ENCODE measurements around the gene BNIP5.

Gene BNIP5

DNA sequence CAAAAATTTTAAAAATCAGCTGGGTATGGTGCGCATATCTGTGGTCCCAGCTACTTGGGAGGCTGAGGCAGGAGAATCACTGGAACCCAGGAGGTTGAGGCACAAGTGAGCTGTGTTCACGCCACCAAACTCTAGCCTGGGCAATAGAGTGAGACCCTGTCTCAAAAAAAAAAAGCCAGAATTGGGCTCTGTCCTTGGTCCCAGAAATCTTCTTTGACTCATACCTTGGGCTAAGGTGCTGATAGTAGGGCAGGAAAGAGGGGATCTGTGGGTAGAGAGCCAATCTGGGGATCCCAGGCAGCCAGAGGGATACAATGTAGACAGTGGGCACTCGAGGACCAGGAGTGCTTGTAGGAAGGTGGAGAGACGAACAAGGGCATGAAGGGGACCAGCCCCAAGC, 37.5 kb upstream of the BNIP5 start:
- H3K36me3 ChIP-seq (ENCODE audit: insufficient read depth, insufficient read length, low read length), result no peaks in the 10 kb centered on the region
- H3K9me3 ChIP-seq (ENCODE audit: insufficient read depth, low read length), result no peaks in the 10 kb centered on the region
- TF ChIP-seq YY1 (IDR thresholded peaks at IDR 0.05; ENCODE audit: insufficient read depth, insufficient read length) (no peak), SUZ12 (IDR thresholded peaks at IDR 0.05; ENCODE audit: extremely low read depth, insufficient read depth, insufficient read length) (no peak), ZNF274 (IDR thresholded peaks at IDR 0.05; ENCODE audit: low read depth, low read length) (no peak)
- H3K27me3 ChIP-seq (ENCODE audit: insufficient read depth, insufficient read length), result no peaks in the 10 kb centered on the region
- peaks cover 6% of the 10 kb centered on the region for H3K4me1 ChIP-seq (ENCODE audit: insufficient read depth, insufficient read length)
- no peak for DNase-seq (ENCODE audit: low read depth, low spot score)
- no peak overlapping the region for H3K4me3 ChIP-seq (ENCODE audit: insufficient read length, low read depth)
- H3K9ac ChIP-seq (ENCODE audit: insufficient read length, low read depth), result no peak overlapping the region

DNA sequence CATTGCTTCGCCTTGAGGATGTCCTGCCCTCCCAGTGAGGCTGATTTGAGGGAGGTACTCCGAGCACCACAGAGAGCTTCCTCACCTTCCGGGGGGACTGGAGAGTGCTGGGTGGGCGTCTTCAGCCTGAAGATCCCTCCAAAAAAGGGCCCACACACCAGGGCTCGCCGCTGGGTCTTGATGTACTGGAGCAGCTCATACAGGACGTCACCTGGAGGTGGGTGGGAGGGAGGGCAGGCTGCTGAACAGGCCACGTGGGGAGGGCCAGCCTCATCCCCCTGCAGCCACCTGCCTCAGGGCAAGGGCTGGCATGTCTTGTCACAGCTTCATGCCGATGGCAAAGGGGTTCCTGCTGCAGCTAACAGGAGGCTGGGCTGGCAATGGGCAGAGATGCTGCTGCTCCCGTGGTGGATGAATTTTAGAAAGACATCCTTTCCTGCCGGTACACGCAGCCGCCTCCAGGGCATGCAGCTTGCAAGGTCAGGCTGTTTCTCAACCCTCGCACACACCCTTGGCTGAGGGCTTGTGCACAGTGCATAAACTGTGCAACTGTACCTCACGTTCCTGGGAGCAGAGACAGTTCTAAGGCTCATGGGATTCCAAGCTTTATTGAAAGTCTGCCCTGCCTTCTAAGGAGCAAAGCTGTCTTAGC, 36.8 kb upstream of the BNIP5 start:
- Histone ChIP-seq H3K9me3 (ENCODE audit: insufficient read depth, low read length) (no peaks in the 10 kb centered on the region), H3K27me3 (ENCODE audit: insufficient read depth, insufficient read length) (no peaks in the 10 kb centered on the region), H3K4me3 (ENCODE audit: insufficient read length, low read depth) (no peak overlapping the region), H3K4me1 (ENCODE audit: insufficient read depth, insufficient read length) (peaks cover 6% of the 10 kb centered on the region), H3K36me3 (ENCODE audit: insufficient read depth, insufficient read length, low read length) (no peaks in the 10 kb centered on the region), H3K9ac (ENCODE audit: insufficient read length, low read depth) (no peak overlapping the region)
- no peak for DNase-seq (ENCODE audit: low read depth, low spot score)
- TF ChIP-seq YY1 (IDR thresholded peaks at IDR 0.05; ENCODE audit: insufficient read depth, insufficient read length) (no peak), SUZ12 (IDR thresholded peaks at IDR 0.05; ENCODE audit: extremely low read depth, insufficient read depth, insufficient read length) (no peak), ZNF274 (IDR thresholded peaks at IDR 0.05; ENCODE audit: low read depth, low read length) (no peak)

DNA sequence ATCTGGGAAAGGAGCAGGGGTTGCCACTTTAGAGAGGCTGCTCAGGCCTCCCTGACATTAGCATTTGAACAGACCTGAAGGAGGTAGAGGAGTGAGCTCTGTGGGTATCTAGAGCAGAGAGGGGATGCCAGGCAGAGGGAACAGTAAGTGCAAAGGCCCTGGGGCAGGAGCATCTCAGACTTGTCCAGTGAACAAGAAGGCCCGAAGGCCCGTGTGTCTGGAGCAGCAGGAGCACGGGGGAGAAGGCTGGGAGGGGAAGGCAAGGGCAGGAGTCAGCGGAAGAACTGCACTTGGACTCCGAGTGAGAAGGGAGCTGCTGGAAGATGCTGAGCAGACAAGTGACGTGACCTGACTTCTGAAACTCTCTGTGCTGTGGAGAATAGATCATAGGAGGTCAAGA, 35.4 kb upstream of the BNIP5 start:
- H3K9me3 ChIP-seq (ENCODE audit: insufficient read depth, low read length), result no peaks in the 10 kb centered on the region
- no peak for TF ChIP-seq SUZ12 (IDR thresholded peaks at IDR 0.05; ENCODE audit: extremely low read depth, insufficient read depth, insufficient read length)
- TF ChIP-seq YY1 (IDR thresholded peaks at IDR 0.05; ENCODE audit: insufficient read depth, insufficient read length), result no peak
- no peak for TF ChIP-seq ZNF274 (IDR thresholded peaks at IDR 0.05; ENCODE audit: low read depth, low read length)

DNA sequence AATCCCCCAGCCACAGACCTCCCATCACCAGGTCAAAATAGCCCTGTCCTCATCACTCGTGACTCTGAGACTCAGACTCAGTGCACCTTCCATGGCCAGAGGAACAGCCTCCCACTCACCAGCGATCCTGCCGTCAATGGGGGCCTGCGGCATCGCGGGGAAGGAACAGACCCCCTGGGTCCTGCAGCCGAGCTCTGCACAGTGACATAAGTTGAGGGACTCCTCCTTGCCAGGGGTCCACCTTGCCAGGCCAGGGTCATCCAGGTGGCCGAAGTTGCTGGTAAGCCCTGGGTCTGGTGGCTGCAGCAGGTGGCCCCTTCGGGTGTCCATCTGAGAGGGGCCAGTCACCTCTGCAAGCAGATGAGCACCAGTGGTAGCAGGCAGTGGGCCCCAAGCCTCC, 34.5 kb upstream of the BNIP5 start:
- no peak for DNase-seq (ENCODE audit: low read depth, low spot score)
- Histone ChIP-seq H3K4me1 (ENCODE audit: insufficient read depth, insufficient read length) (peaks cover 6% of the 10 kb centered on the region), H3K9ac (ENCODE audit: insufficient read length, low read depth) (no peak overlapping the region), H3K4me3 (ENCODE audit: insufficient read length, low read depth) (no peak overlapping the region), H3K9me3 (ENCODE audit: insufficient read depth, low read length) (no peaks in the 10 kb centered on the region), H3K36me3 (ENCODE audit: insufficient read depth, insufficient read length, low read length) (no peaks in the 10 kb centered on the region), H3K27me3 (ENCODE audit: insufficient read depth, insufficient read length) (no peaks in the 10 kb centered on the region)
- no peak for TF ChIP-seq ZNF274 (IDR thresholded peaks at IDR 0.05; ENCODE audit: low read depth, low read length)
- TF ChIP-seq YY1 (IDR thresholded peaks at IDR 0.05; ENCODE audit: insufficient read depth, insufficient read length), result no peak
- TF ChIP-seq SUZ12 (IDR thresholded peaks at IDR 0.05; ENCODE audit: extremely low read depth, insufficient read depth, insufficient read length), result no peak

More for the DNA sequence above, 35.4 kb upstream of the BNIP5 start:
- H3K4me3 ChIP-seq (ENCODE audit: insufficient read length, low read depth), result no peak overlapping the region
- DNase-seq (ENCODE audit: low read depth, low spot score), result no peak
- H3K36me3 ChIP-seq (ENCODE audit: insufficient read depth, insufficient read length, low read length), result no peaks in the 10 kb centered on the region
- no peaks in the 10 kb centered on the region for H3K27me3 ChIP-seq (ENCODE audit: insufficient read depth, insufficient read length)
- H3K4me1 ChIP-seq (ENCODE audit: insufficient read depth, insufficient read length), result peaks cover 6% of the 10 kb centered on the region
- H3K9ac ChIP-seq (ENCODE audit: insufficient read length, low read depth), result no peak overlapping the region

DNA sequence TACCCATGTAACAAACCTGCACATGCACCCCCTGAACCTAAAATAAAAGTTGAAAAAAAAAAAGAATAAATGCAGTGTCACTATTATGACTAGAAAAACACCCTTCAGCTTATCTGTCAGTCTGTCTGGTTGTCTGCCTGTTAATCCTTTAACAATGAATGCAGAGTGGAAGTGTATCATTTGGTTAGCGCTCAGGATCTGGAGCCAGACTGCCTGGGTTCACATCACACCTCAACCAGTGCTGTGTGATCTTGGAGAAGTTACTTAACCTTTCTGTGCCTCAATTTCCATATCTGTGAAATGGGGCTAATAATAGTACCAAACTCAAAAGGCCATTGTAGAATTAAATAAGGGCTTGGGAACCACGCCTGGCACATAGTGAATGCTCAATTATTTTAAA, 34.0 kb upstream of the BNIP5 start:
- Histone ChIP-seq H3K4me1 (ENCODE audit: insufficient read depth, insufficient read length) (peaks cover 6% of the 10 kb centered on the region), H3K27me3 (ENCODE audit: insufficient read depth, insufficient read length) (no peaks in the 10 kb centered on the region), H3K9ac (ENCODE audit: insufficient read length, low read depth) (no peak overlapping the region), H3K9me3 (ENCODE audit: insufficient read depth, low read length) (no peaks in the 10 kb centered on the region), H3K36me3 (ENCODE audit: insufficient read depth, insufficient read length, low read length) (no peaks in the 10 kb centered on the region), H3K4me3 (ENCODE audit: insufficient read length, low read depth) (no peak overlapping the region)
- no peak for DNase-seq (ENCODE audit: low read depth, low spot score)
- TF ChIP-seq SUZ12 (IDR thresholded peaks at IDR 0.05; ENCODE audit: extremely low read depth, insufficient read depth, insufficient read length) (no peak), ZNF274 (IDR thresholded peaks at IDR 0.05; ENCODE audit: low read depth, low read length) (no peak), YY1 (IDR thresholded peaks at IDR 0.05; ENCODE audit: insufficient read depth, insufficient read length) (no peak)

DNA sequence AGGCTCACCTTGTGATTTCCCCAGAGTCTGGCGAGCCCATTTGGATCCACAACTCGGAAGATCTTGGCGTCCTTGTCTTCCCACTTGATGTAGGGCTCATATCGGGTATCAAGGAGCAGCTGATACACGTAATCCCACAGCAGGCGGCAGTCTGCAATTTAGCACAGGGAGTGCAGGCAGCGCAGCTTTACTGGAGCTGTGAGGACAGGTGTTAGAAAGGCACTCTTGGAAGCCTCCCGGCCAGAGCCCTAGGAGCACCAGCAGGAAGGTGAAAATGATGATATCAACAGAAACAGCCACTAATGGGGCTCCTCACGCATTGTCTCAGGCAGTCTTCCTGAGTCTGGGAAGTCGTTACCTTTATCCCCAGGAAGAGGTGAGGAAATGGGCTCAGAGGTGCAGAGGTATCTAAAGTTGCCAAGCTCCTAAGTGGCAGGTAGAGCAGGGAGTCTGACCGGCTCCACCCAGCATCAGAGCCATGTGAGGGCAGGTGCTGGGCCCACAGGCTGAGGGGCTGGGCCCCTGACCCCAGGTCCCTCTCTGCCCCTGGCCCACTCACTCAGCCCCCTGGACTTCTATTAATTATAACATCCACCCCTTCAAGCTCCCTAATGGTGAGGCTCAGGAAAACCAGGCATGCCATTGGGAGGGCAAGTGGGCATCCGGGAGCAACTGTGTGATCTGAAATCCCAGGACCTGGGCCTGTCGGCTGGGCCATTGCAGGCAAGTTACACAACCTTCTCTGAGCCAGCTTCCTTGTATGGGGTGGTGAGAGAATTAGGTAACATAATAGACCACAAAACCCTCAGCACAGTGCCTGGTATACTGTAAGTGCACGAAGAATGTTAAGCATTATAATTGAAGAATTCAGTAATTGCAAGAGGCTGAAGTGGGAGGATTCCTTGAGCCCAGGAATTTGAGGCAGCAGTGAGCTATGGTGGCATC, 32.5 kb upstream of the BNIP5 start:
- TF ChIP-seq YY1 (IDR thresholded peaks at IDR 0.05; ENCODE audit: insufficient read depth, insufficient read length) (no peak), ZNF274 (IDR thresholded peaks at IDR 0.05; ENCODE audit: low read depth, low read length) (no peak), SUZ12 (IDR thresholded peaks at IDR 0.05; ENCODE audit: extremely low read depth, insufficient read depth, insufficient read length) (no peak)
- DNase-seq (ENCODE audit: low read depth, low spot score), result no peak
- H3K9ac ChIP-seq (ENCODE audit: insufficient read length, low read depth), result no peak overlapping the region
- H3K4me1 ChIP-seq (ENCODE audit: insufficient read depth, insufficient read length), result peaks cover 6% of the 10 kb centered on the region
- H3K4me3 ChIP-seq (ENCODE audit: insufficient read length, low read depth), result no peak overlapping the region
- no peaks in the 10 kb centered on the region for H3K27me3 ChIP-seq (ENCODE audit: insufficient read depth, insufficient read length)
- H3K36me3 ChIP-seq (ENCODE audit: insufficient read depth, insufficient read length, low read length), result no peaks in the 10 kb centered on the region
- no peaks in the 10 kb centered on the region for H3K9me3 ChIP-seq (ENCODE audit: insufficient read depth, low read length)

DNA sequence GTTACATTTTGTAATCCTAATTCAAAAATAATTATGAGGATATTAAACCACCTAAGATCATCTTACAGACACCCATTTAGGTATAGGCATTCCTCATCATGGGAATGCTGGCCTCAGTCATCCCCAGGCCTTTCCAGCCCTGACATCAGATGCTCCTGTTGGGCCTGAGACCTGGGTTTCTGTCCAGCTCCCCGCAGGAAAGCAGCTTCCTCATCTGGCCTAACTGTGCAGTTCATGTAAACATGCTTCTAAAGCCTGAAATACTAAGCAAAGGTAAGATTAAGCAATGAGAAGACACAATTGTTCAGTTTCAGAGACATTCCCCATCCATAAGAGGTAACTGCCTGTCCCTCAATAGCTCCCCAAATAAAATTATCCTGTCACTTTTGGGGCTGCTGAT, 31.7 kb upstream of the BNIP5 start:
- TF ChIP-seq ZNF274 (IDR thresholded peaks at IDR 0.05; ENCODE audit: low read depth, low read length) (no peak), SUZ12 (IDR thresholded peaks at IDR 0.05; ENCODE audit: extremely low read depth, insufficient read depth, insufficient read length) (no peak), YY1 (IDR thresholded peaks at IDR 0.05; ENCODE audit: insufficient read depth, insufficient read length) (no peak)
- Histone ChIP-seq H3K36me3 (ENCODE audit: insufficient read depth, insufficient read length, low read length) (no peaks in the 10 kb centered on the region), H3K9me3 (ENCODE audit: insufficient read depth, low read length) (no peaks in the 10 kb centered on the region), H3K9ac (ENCODE audit: insufficient read length, low read depth) (no peak overlapping the region), H3K27me3 (ENCODE audit: insufficient read depth, insufficient read length) (no peaks in the 10 kb centered on the region), H3K4me3 (ENCODE audit: insufficient read length, low read depth) (no peak overlapping the region), H3K4me1 (ENCODE audit: insufficient read depth, insufficient read length) (peaks cover 6% of the 10 kb centered on the region)
- DNase-seq (ENCODE audit: low read depth, low spot score), result no peak
